MM.1S (cell line): ENCODE data around the gene ADGRV1.

Experiments used
- CTCF ChIP-seq: fragments of 300-600 bp; sonication (generic); IDR thresholded peaks from 2 replicates; pipeline ENCODE4 v1.5.1; 2016; ENCODE audit warnings: antibody characterized with exemption, low read length, mixed read lengths
- EZH2 ChIP-seq: fragments of 300-600 bp; sonication (generic); optimal IDR thresholded peaks from 2 replicates; pipeline ENCODE3; 2017; ENCODE audit warnings: low read depth, mild to moderate bottlenecking, antibody characterized with exemption, low read length, mixed read lengths
- EZH2phosphoT487 ChIP-seq: fragments of 300-600 bp; sonication (generic); IDR thresholded peaks from 2 replicates; pipeline ENCODE4 v1.6.1; 2018; ENCODE audit warnings: antibody characterized with exemption, low read length

DNA sequence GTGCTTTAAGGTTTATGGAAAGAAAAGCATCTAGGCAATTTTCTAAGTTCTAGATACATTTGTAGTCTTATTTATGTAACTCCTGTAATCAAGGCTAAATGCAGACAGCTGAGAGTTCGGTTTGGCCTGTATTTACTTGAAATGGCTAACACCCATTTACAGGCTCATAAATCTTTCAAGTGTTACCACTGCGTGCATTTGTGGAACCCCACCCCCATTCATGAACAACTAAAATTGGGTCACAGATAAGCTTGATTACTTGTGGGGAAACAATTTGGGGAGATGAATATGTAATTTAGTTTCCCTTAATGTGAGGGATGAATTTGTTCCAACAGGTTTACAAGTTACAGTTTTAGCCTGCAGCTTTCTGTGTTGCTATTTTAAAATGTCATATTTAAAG is 463.9 kb downstream of the ADGRV1 start:
- TF ChIP-seq EZH2phosphoT487 (no peak), EZH2 (no peak), CTCF (no peak)
